HG03108 (cell line): Measurements from ENCODE around the gene CKLF.
A peak's percentile ranks its signal among the peaks of the same experiment; 100 is the strongest.
"Not testable (repeated sequence)": the region's sequence is repeated elsewhere in the genome, so short reads cannot be mapped to it uniquely, and the experiment has no call there.

Experiments used
- ATAC-seq: cut with Tn5 transposase; IDR thresholded peaks from one replicate; pipeline ENCODE4 v1.9.1; 2021; ENCODE audit warnings: moderate library complexity; ENCODE audit not compliant: unreplicated experiment

CKLF gene

DNA sequence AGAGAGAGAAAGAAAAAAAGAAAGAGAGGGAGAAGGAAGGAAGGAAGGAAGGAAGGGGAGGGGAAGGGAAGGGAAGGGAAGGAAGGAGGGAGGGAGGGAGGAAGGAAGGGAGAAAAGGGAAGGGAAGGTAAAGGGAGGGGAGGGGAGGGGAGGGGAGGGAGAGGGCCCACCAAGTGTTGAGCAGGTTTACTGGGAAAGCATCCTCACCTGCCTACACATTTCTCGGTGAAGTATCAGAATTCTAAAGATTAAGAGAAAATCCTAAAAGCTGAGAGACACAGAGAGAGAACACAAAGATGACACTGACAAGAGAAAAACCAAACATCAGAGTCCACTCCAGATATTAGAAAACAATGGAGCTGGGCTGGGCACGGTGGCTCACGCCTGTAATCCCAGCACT lies 39.9 kb downstream of the CKLF start:
- no peak for ATAC-seq

- no peak for ATAC-seq
Measured at GRCh38 chr16:66592814-66593213, 40.4 kb downstream of the CKLF start.

DNA sequence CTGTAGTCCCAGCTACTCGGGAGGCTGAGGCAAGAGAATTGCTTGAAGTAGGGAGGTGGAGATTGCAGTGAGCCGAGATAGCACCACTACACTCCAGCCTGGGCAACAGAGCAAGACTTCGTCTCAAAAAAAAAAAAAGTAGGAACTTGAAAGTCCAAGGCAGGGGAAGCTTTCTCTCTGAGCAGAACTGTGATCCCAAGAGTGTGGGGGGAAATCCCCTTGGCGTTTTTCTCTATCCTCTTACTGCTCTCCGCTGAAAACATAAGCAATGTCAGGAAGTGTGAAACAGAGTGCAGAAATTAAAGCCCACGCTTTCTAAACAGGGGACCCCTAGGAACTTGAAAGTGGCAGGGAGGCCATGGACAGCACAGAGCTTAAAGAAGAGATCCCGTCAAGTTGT lies 42.4 kb downstream of the CKLF start:
- ATAC-seq: no peak

GRCh38 chr16:66596559-66596958 lies 44.2 kb downstream of the CKLF start:
- not testable (repeated sequence) for ATAC-seq

GRCh38 chr16:66596986-66597848 lies 44.8 kb downstream of the CKLF start:
- ATAC-seq: no peak

- ATAC-seq: no peak
Measured at GRCh38 chr16:66598111-66598510, 45.7 kb downstream of the CKLF start.

DNA sequence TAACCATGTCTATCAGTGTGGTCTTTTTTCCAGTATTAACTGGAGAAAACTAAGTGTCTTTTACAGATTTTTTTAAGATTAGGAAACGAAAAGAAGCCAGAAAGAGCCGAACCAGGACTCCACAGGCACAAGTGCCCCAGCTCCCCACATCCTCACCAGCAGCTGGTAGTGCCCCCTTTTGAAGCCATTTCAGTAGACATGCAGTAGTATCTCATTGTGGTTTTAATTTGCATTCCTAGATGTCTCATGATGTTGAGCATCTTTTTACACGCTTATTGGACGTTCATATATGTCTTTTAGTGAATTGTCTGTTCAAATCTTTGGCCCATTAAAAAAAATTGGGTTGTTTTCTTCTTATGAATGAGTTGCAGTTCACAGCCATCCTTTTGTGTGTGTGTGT lies 47.4 kb downstream of the CKLF start:
- no peak for ATAC-seq

DNA sequence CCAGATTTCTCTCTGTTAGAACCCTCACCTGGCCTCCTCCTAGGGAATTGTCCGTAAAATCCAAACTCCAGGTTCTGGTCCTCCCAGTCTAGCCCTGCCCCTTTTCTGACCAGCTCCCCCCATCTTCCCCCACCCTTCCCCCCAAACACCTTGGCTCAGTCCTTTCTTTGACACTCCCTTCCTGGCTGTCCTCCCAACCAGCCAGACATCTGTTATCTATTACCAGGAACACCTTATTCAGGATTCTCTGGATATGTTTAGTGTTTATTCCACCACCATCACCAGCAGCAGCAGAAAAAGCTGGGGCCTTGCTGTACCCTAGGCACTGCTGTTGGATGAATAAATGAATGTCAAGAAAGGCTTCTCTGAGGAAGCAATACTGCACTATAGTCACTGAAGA lies 48.1 kb downstream of the CKLF start:
- ATAC-seq: no peak

DNA sequence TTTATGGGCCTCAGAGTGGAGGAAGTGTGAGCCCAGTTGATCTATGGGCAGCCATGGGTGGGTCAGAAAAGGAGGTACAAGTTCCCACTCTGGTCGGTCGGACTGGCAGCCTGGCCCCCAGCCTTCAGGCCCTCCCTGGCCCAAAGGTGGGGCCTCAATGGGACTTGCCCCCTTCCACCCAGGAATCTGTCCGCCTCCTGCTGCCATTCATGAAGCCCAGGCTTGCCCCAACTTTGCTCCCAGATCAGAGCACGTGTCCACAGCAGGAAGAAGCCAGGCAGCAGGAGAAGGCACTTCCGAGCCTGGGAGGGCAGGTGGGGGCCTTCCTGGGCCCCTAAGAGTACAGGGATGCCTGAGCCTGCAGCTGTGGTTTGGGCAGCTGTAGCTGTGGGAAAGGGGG lies 49.1 kb downstream of the CKLF start:
- ATAC-seq: no peak

- ATAC-seq: no peak
Measured at GRCh38 chr16:66603537-66604375, 51.4 kb downstream of the CKLF start.

DNA sequence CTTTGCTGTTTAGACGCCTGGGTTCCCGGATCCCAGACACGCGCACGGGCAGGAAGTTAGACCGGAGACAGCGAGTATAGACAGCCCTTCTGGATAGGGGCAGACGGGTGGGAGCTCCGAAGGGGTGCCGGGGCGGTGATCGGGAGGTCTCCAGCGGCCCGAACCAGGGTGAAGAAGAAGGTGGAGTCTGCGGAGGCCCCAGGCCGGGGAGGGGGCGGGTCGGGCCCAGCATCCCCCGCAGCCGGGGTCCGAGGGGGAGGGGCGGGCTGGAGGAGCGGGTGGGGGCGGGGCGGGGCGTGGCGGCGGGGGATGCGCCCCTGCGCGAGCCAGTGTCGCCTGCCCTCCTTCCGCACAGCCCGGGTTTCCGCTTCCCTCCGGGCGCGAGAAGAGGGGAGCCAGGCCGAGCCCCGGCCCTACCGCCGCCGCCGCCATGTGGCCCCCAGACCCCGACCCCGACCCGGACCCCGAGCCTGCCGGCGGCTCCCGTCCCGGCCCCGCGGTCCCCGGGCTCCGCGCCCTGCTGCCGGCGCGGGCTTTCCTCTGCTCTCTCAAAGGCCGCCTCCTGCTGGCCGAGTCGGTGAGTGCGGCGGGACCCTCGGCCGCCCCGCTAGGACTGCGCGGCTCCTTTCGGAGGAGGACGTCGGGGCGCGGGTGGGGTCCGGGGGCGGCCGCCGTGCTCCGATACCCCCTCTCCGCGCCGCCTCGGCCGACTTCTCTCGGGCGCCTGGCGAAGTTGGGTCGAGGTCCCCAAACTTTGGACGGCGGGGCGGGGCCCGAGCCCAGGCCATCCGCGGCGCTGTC lies 52.2 kb downstream of the CKLF start, which contains the start of gene CMTM3:
TSS of gene CMTM3 (plus strand) at position 329 of the 801 bp plus-strand sequence. CDS start at position 431, 102 bp downstream.
- peak; percentile 33 for ATAC-seq

DNA sequence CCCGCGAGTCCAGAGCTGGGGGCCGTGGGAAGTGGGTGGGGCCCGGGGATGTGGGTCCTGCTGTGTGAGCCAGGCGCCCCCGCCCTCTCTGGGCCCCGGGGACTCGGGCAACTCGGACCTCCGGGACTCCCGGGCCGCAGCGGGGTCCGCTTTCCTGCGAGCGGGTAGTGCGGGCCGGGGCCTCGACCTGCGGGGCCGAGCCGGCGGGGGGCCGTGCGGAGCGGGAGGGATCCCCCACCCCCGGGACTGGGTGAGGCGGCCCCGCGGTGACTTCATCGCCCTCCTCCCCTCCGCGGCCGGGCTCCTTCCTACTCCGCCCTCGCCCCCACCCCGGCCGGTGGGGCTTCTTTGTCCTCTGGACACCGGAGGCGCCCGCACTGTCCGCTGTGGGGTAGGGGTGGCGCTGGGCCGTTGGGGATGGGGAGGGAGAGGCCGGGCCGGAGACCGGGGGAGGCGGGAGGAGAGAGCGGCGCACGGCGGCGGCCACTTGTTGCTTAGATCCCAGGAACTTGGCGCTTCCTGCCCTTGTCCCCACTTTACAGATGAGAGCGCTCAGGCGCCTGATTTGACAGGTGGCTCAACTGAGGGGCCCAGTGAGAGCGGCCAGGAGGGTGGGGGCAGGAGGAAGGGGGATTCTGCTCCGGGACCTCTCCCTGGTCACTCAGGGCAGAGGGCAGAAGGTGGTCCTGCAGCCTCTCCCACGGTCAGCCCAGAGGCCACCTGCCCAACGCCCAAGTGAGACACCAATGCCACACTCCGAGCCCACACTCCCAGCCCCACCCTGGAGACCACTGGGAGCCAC lies 53.0 kb downstream of the CKLF start:
- peak; percentile 1 for ATAC-seq

DNA sequence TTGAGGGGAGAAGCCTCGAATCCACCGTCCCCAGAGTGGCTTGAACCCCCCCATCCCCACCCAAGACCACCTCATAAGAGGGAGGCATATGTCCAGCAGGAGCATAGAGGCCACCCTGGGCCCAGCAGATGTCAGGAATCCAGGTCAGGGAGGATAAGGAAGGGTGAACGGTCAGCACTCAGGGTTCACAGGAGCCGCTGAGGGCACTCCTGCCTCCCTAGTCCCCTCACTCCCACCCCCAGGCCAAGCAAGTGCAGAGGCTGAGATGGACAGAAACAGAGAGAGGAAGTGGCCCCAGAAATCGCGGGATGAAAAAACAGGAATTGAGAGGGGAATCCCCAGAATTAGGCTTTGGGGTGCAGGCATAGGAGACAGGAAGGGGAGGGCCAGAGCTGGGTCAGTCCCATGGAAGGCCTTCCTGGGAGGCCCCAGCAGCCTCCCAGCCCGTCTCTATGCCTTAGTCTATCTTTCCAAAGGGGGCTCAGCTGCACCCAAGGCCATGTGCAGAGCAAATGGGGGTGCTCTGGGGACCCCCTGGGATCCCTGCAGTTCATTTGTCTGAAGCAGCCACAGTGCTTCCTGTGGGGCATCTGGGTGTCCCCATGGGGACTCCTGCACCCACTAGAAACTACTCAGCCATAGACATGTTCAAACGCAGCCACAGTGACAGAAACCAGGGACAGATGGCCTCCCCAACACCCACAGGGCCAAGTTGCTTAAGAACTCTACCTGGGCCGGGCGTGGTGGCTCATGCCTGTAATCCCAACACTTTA lies 53.8 kb downstream of the CKLF start:
- ATAC-seq: peak; percentile 53

GRCh38 chr16:66608241-66609138 lies 56.1 kb downstream of the CKLF start:
- ATAC-seq: peak; percentile 42

GRCh38 chr16:66609139-66609510 lies 56.7 kb downstream of the CKLF start:
- no peak for ATAC-seq

DNA sequence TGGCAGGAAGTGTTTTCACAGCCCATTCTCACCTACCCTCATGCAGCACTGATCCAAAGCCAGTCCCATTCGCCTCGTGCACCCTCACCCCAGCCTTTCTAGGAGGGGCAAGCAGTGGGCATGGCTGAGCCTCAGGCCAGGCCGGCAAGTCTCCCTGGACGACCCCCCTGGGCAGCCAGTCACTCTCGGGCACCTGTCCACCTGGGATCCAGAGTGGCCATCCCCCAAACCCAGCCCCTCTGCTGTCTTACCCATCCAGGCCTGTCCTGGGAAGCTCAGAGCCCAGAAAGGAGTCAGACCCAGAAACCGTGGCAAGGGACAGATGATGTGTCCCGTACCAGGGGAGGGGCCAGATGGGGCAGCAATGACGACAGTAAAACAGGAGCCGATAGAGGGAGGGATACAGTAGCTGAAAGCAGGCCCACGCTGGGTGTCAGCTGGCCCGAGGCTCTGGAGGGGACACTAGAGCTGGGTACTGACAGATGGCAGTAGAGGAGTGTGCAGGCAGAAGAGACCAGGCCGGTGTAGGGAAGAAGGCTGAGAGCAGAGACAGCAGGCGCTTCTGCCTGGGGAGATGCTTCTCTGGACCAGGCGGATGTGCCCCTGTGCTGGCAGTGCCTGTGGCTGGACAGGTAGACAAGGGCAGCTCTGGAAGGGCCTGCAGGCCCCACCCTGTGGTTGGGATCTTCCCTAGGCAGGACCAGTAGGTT lies 57.9 kb downstream of the CKLF start:
- ATAC-seq: no peak

DNA sequence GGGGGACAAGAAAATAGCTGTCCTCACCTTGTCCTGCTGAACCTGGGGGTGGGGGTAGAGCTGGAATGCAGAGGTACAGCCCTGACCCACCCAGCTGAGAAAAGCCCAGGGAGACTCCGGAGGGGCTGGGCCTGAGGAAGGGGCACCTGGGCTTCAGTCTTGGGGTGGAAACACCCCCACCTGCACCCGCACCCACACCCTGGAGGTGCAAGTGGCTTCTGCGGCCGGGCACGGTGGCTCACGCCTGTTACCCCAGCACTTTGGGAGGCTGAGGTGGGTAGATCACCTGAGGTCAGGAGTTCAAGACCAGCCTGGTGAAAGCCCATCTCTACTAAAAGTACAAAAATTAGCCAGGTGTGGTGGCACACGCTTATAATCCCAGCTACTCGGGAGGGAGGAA lies 59.5 kb downstream of the CKLF start:
- ATAC-seq: not testable (repeated sequence)

- no peak for ATAC-seq
Measured at GRCh38 chr16:66612422-66612821, 60.0 kb downstream of the CKLF start.
